HG03565 (cell line): Measurements from ENCODE around the gene COA1.
"Not testable (repeated sequence)": the region's sequence is repeated elsewhere in the genome, so short reads cannot be mapped to it uniquely, and the experiment has no call there.

Experiments used
- ATAC-seq: cut with Tn5 transposase; IDR thresholded peaks from one replicate; pipeline ENCODE4 v1.9.1; 2021; ENCODE audit warnings: mild to moderate bottlenecking, moderate library complexity; ENCODE audit not compliant: unreplicated experiment

Gene COA1

DNA sequence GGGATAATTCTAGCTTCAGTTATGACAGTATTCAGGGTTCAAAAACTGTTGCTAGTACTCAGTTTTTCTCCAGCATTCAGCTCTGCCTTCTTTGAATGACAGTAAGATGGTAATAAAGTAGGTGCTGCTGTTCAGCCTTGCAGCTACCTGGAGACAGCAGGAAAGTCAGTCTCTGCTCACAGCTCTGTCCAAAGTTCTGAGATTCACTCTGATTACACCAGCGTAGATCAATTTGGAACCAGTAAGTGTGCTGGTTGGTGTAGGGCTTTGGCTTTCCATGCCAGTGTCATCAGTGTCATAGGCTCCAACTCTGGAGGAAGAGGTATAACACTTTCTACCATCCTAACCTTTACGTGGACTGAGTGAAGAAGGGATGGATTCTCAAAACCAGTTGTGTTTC is 120.2 kb downstream of the COA1 start:
- no peak for ATAC-seq

- ATAC-seq, result no peak
Measured at GRCh38 chr7:43604251-43604650, 125.1 kb downstream of the COA1 start.

DNA sequence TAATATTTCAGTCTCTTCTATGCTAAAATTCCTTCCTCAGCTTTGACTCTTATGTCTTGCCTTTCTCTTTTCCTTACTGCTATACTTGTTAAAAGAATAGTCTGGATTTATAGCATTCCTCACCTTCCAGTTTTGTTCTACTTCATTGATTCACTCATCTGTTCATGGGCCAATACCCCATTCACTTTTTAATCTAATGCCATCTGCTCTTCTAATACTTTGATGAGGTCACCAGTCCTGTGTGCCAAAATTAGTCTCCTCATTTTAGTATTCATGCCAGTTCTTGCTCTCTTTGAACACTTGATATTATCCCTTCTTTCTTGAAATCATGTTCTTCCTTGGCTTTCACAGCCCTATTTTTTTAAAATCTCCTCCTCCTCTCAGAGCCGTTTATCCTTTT is 127.1 kb downstream of the COA1 start:
- no peak for ATAC-seq

DNA sequence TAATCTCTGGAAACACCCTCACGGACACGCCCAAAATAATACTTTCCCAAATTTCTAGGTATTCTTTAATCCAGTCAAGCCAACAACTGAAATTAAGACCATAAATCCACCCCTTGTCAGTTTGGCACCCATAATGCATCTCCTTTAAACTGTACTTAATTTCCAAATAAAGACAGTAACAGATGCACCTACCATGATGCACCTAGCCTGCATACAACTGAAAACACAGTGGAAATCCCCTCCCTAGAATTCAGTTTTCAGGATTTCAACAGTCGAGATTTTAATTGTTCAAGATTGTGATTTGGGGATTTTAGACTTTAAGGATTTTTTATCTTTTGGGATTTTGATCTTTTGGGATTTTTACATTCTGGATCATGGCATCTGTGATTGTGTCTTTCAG is 129.3 kb downstream of the COA1 start:
- ATAC-seq, result no peak

DNA sequence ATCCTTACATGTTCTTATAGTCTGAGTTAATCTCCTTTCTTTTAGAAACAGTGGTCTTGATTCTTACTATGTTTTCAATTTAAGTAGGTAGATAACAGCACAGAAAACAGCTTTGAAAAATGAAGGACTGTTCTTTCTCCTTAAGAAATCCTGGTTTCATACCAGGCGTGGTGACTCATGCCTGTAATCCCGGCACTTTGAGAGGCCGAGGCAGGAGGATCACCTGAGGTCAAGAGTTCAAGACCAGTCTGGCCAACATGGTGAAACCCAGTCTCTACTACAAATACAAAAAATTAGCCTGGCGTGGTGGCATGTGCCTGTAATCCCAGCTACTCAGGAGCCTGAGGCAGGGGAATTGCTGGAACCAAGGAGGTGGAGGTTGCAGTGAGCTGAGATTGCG is 132.9 kb downstream of the COA1 start:
- ATAC-seq, result not testable (repeated sequence)

GRCh38 chr7:43594020-43594419 is 135.3 kb downstream of the COA1 start:
- ATAC-seq, result no peak

- ATAC-seq, result no peak
Measured at GRCh38 chr7:43593010-43593409, 136.3 kb downstream of the COA1 start.

- no peak for ATAC-seq
Measured at GRCh38 chr7:43592326-43592725, 137.0 kb downstream of the COA1 start.

DNA sequence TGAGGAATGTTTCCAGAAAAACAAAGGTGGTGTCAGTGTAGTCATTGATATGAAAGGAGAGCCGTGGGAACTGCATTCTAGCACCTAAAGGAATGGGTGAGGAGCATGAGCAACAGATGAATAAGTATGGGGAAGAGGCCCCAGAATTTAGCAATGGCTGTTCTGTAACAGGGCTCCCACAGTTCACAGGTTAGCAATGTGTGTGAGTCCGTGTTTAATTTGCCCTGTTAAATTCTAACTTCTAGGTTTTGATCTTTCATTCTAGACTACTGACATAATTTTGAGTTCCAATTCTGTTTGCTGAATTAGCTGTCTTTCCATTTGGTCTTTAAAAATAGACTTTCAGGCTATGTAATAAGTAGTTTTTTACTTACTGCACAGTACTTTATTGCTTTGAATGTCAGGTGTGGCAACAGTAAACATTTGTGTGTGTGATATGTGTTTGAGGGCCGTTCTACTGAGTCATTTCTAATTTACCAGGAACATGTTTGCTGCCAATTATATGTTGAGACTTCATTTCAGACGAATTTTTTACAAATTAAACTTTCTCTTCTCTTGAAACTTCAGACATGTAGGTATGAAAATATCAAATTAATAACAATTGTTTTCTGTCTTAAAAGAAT is 137.7 kb downstream of the COA1 start:
- ATAC-seq, result no peak

- peak; percentile 62 for ATAC-seq
Measured at GRCh38 chr7:43590862-43591557, 138.3 kb downstream of the COA1 start.

- no peak for ATAC-seq
Measured at GRCh38 chr7:43589728-43590127, 139.6 kb downstream of the COA1 start.
